Activated T-cell treated with anti-CD3 and anti-CD28 coated beads, Interleukin-2, amount 50 U/mL, for 24 hours (primary cell): ENCODE measurements around the gene FOXL3.
"Not testable (repeated sequence)": the region's sequence is repeated elsewhere in the genome, so short reads cannot be mapped to it uniquely, and the experiment has no call there.

Experiments used
- DNase-seq: peaks from one replicate; pipeline ENCODE4 v3.0.0-alpha.2; 2020
- H3K27ac Mint-ChIP-seq: 2 replicates; pipeline ENCODE4 v1.8.0; 2020; ENCODE audit warnings: mild to moderate bottlenecking, mixed read lengths
- H3K27me3 Mint-ChIP-seq: 2 replicates; pipeline ENCODE4 v1.8.0; 2020; ENCODE audit warnings: mixed read lengths
- H3K36me3 Mint-ChIP-seq: 2 replicates; pipeline ENCODE4 v1.8.0; 2020; ENCODE audit warnings: low read depth, mixed read lengths
- H3K4me1 Mint-ChIP-seq: 2 replicates; pipeline ENCODE4 v1.8.0; 2020; ENCODE audit warnings: low read depth, mixed read lengths
- H3K4me3 Mint-ChIP-seq: 2 replicates; pipeline ENCODE4 v1.8.0; 2020; ENCODE audit warnings: mild to moderate bottlenecking, moderate library complexity, mixed read lengths
- H3K9me3 Mint-ChIP-seq: 2 replicates; pipeline ENCODE4 v1.8.0; 2020; ENCODE audit warnings: mixed read lengths

The FOXL3 gene

GRCh38 chr7:285731-286130 lies 4.2 kb upstream of the FOXL3 start:
- no peaks in the 10 kb centered on the region for H3K36me3 Mint-ChIP-seq
- no peaks in the 10 kb centered on the region for H3K9me3 Mint-ChIP-seq
- no peaks in the 10 kb centered on the region for H3K4me1 Mint-ChIP-seq
- H3K4me3 Mint-ChIP-seq, result no peak overlapping the region
- no peak for DNase-seq
- no peak overlapping the region for H3K27ac Mint-ChIP-seq
- H3K27me3 Mint-ChIP-seq, result peaks cover 47% of the 10 kb centered on the region

DNA sequence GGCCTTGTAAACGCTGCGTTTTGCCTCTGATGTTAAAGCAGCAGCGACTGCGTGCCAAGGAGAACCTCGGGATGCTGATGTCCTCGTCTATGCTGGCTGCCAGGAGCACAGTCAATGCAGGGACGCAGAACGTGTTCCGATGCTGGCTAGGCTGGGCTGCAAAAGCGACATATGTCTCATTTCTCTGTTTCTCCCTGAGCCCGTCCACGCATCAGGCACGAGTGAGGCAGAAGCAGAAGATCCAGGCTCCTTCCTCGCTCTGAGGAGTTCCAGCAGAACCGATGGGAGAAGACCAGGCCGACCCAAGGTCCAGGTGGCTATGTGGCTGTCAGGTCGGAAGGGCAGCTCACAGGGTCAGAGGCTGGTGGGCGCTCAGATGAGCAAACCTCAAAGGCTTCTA lies 3.7 kb upstream of the FOXL3 start:
- Mint-ChIP-seq H3K4me3 (no peak overlapping the region), H3K27me3 (peaks cover 42% of the 10 kb centered on the region), H3K9me3 (no peaks in the 10 kb centered on the region), H3K27ac (no peak overlapping the region), H3K4me1 (no peaks in the 10 kb centered on the region), H3K36me3 (no peaks in the 10 kb centered on the region)
- DNase-seq, result no peak

GRCh38 chr7:288671-289101 lies 1.3 kb upstream of the FOXL3 start:
- Mint-ChIP-seq H3K9me3 (no peaks in the 10 kb centered on the region), H3K27ac (no peak overlapping the region), H3K36me3 (no peaks in the 10 kb centered on the region), H3K27me3 (peaks cover 60% of the 10 kb centered on the region), H3K4me3 (no peak overlapping the region), H3K4me1 (no peaks in the 10 kb centered on the region)
- DNase-seq, result no peak

GRCh38 chr7:289209-289755 lies 688 bp upstream of the FOXL3 start:
- H3K36me3 Mint-ChIP-seq, result no peaks in the 10 kb centered on the region

DNA sequence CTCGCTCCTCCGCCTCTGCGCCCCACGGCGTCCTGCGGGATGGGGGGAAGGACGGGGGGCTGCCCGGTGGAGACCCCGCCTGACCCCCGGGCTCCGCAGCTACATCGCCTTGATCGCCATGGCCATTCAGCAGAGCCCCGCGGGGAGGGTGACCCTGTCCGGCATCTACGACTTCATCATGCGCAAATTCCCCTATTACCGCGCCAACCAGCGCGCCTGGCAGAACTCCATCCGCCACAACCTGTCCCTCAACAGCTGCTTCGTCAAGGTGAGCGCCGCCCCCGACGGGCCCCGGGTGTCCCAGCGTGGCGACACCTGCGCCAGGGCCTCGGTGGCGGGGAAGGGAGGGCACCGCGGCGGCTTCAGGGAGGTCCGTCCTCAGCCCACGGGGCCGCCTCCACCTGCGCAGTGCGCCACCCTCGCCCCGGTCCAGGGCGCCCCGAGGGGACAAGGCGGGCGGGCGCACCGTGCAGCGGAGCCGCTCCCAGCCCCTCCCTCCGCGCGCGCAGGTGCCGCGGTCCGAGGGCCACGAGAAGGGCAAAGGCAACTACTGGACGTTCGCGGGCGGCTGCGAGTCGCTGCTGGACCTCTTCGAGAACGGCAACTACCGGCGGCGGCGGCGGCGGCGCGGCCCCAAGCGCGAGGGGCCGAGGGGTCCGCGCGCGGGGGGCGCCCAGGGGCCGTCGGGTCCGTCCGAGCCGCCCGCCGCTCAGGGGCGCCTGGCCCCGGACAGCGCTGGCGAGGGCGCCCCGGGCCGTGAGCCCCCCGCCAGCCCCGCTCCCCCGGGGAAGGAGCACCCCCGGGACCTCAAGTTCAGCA lies 793 bp downstream of the FOXL3 start:
- Mint-ChIP-seq H3K4me3 (no peak overlapping the region), H3K4me1 (no peaks in the 10 kb centered on the region), H3K36me3 (no peaks in the 10 kb centered on the region), H3K9me3 (no peaks in the 10 kb centered on the region), H3K27ac (no peak overlapping the region), H3K27me3 (peaks cover 64% of the 10 kb centered on the region)
- no peak for DNase-seq

More at GRCh38 chr7:289209-289755, 688 bp upstream of the FOXL3 start:
- no peak overlapping the region for H3K27ac Mint-ChIP-seq
- peaks cover 64% of the 10 kb centered on the region for H3K27me3 Mint-ChIP-seq
- no peak for DNase-seq
- H3K4me3 Mint-ChIP-seq, result no peak overlapping the region
- H3K9me3 Mint-ChIP-seq, result no peaks in the 10 kb centered on the region
- H3K4me1 Mint-ChIP-seq, result no peaks in the 10 kb centered on the region

DNA sequence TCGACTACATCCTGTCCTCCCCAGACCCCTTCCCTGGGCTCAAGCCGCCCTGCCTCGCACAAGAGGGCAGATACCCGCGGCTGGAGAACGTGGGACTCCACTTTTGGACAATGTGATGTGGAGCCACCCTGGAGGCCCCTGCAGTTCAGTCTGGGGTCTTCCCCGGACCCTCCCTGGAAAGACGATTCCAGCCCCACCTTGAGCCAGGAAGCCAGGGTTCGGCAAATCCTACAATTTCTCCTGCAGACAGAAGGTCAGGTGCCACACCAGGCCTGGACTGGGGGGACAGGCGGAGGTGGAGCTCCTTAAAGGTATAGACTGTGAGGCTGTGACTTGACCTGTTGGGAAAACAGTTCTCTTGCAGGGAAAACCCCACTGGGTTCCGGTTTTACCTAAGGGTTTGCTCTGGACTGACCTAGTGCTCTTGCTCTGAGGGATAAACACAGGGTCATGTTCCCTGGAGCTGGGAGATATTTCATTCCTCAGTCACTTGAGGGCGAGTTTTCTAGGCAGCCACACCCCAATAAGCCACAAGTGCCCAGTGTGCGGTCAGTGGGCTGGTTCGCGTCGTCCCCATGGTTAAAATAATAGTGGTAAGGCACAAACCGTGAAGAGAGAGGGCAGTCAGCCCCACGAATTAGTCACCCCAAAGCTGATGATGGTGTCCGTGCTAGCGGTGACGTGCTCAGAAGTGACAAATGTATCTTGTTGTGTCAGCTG lies 1.6 kb downstream of the FOXL3 start:
- Mint-ChIP-seq H3K27me3 (peaks cover 58% of the 10 kb centered on the region), H3K4me3 (no peak overlapping the region), H3K9me3 (no peaks in the 10 kb centered on the region), H3K4me1 (no peaks in the 10 kb centered on the region), H3K27ac (no peak overlapping the region), H3K36me3 (no peaks in the 10 kb centered on the region)
- DNase-seq, result no peak

- Mint-ChIP-seq H3K27me3 (peaks cover 58% of the 10 kb centered on the region), H3K27ac (no peak overlapping the region), H3K36me3 (no peaks in the 10 kb centered on the region), H3K9me3 (no peaks in the 10 kb centered on the region), H3K4me3 (no peak overlapping the region), H3K4me1 (no peaks in the 10 kb centered on the region)
- no peak for DNase-seq
These were observed 2.3 kb downstream of the FOXL3 start for GRCh38 chr7:292226-292625.

- no peak overlapping the region for H3K4me3 Mint-ChIP-seq
- H3K27me3 Mint-ChIP-seq, result peaks cover 55% of the 10 kb centered on the region
- no peaks in the 10 kb centered on the region for H3K9me3 Mint-ChIP-seq
- no peak for DNase-seq
- no peaks in the 10 kb centered on the region for H3K36me3 Mint-ChIP-seq
- H3K27ac Mint-ChIP-seq, result no peak overlapping the region
- H3K4me1 Mint-ChIP-seq, result no peaks in the 10 kb centered on the region
These were observed 2.9 kb downstream of the FOXL3 start for GRCh38 chr7:292826-293225.

GRCh38 chr7:293681-294439 lies 3.9 kb downstream of the FOXL3 start:
- Mint-ChIP-seq H3K4me1 (no peaks in the 10 kb centered on the region), H3K27me3 (peaks cover 45% of the 10 kb centered on the region)

GRCh38 chr7:294440-295154 lies 4.6 kb downstream of the FOXL3 start:
- H3K27ac Mint-ChIP-seq, result no peak overlapping the region
- H3K36me3 Mint-ChIP-seq, result no peaks in the 10 kb centered on the region
- no peak for DNase-seq
- H3K4me3 Mint-ChIP-seq, result no peak overlapping the region
- H3K27me3 Mint-ChIP-seq, result peaks cover 41% of the 10 kb centered on the region
- no peaks in the 10 kb centered on the region for H3K4me1 Mint-ChIP-seq
- H3K9me3 Mint-ChIP-seq, result no peaks in the 10 kb centered on the region

More at GRCh38 chr7:293681-294439, 3.9 kb downstream of the FOXL3 start:
- H3K4me3 Mint-ChIP-seq, result no peak overlapping the region
- DNase-seq, result no peak
- H3K27ac Mint-ChIP-seq, result no peak overlapping the region
- H3K9me3 Mint-ChIP-seq, result no peaks in the 10 kb centered on the region
- no peaks in the 10 kb centered on the region for H3K36me3 Mint-ChIP-seq

DNA sequence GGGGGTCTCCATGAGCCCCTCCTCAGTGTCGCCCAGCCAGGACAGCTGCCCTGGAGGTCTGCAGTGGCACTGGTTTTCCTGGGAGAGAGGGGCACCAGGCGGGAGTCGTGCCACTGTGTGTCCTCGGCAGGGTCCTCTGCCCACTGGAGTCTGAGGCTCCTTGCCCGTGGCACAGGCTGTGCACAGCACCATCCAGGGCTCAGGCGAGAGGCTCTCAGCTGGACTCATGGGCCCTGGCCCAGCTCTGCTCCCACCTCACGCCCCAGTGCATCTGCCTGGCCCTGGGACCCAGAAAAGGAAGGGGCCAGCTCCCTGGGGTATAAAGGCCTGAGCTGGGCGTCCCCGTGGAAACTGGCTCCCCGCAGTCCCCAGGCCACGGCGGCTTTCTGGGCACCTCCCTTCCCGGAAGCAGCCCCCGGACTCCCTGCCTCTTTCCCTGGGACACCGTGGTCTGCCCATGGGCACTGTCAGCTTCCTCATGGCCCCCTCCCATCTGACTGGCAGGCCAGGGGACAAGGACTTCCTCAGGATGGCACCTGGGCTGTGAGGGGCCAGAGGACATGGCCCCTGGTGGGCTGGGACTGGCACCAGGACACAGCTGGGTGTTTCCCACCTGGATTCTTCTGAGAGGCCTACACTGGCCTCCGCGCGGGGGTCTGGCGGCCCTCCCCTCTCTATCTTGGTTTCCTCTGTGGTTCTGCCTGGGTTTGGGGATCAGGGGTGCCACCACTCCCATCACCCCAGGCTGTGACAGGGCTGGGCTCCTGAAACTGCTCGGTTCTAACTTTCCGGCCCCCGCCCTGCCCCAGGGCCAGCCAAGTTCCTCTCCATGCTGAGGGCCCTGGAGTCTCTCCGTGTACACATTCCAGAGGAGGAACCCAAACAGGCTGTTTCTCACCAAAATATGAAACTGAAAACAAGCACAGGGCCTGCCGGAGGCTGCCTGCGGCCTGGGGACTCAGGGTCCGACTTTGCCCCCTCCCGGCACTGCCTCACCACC lies 5.5 kb downstream of the FOXL3 start:
- no peak overlapping the region for H3K4me3 Mint-ChIP-seq
- H3K36me3 Mint-ChIP-seq, result no peaks in the 10 kb centered on the region
- DNase-seq, result no peak
- H3K27ac Mint-ChIP-seq, result no peak overlapping the region
- no peaks in the 10 kb centered on the region for H3K4me1 Mint-ChIP-seq
- H3K9me3 Mint-ChIP-seq, result no peaks in the 10 kb centered on the region
- H3K27me3 Mint-ChIP-seq, result peaks cover 36% of the 10 kb centered on the region

GRCh38 chr7:296373-296945 lies 6.5 kb downstream of the FOXL3 start:
- H3K4me1 Mint-ChIP-seq, result no peaks in the 10 kb centered on the region
- no peak overlapping the region for H3K27ac Mint-ChIP-seq
- H3K4me3 Mint-ChIP-seq, result no peak overlapping the region

GRCh38 chr7:297141-297540 lies 7.2 kb downstream of the FOXL3 start:
- not testable (repeated sequence) for H3K27ac Mint-ChIP-seq, H3K4me3 Mint-ChIP-seq

More at GRCh38 chr7:296373-296945, 6.5 kb downstream of the FOXL3 start:
- H3K36me3 Mint-ChIP-seq, result no peaks in the 10 kb centered on the region
- DNase-seq, result no peak
- H3K9me3 Mint-ChIP-seq, result no peaks in the 10 kb centered on the region
- H3K27me3 Mint-ChIP-seq, result peaks cover 31% of the 10 kb centered on the region

More at GRCh38 chr7:297141-297540, 7.2 kb downstream of the FOXL3 start:
- H3K9me3 Mint-ChIP-seq, DNase-seq, H3K4me1 Mint-ChIP-seq, H3K36me3 Mint-ChIP-seq: not testable (repeated sequence)
- peaks cover 25% of the 10 kb centered on the region for H3K27me3 Mint-ChIP-seq
